Aorta (tissue), 5 donors: ENCODE data around the gene NLGN2. TPM values are rescaled to one million over a fixed set of nuclear protein-coding genes. Genes with fewer than 3 reads are reported as not detected.

Experiments used
- ATAC-seq: fragments of 200-7000 bp; cut with Tn5 transposase; one replicate; pipeline ENCODE4 v1.9.1; 2022; ENCODE audit warnings: moderate library complexity; ENCODE audit not compliant: low FRiP score
- DNase-seq, 2 donors: peaks; one replicate each; pipeline ENCODE4 v3.0.0-alpha.2; 2020
- H3K27ac ChIP-seq, 2 donors: one replicate each; pipeline ENCODE4 v1.5.1; 2013; ENCODE audit warnings: low read length in 2 of 2, mild to moderate bottlenecking in 2 of 2, moderate library complexity in 2 of 2, control low read depth in 1 of 2, inconsistent platforms in 1 of 2, low read depth in 1 of 2
- H3K27me3 ChIP-seq, 2 donors: one replicate each; pipeline ENCODE4 v1.6.1; 2013; ENCODE audit warnings: control low read depth in 1 of 2, low read length in 1 of 2, mild to moderate bottlenecking in 1 of 2, moderate library complexity in 1 of 2; ENCODE audit not compliant: insufficient read depth in 2 of 2, control insufficient read depth in 1 of 2
- H3K36me3 ChIP-seq, 2 donors: one replicate each; pipeline ENCODE4 v1.6.1; 2013; ENCODE audit warnings: control low read depth in 1 of 2, low read length in 1 of 2, mild to moderate bottlenecking in 1 of 2; ENCODE audit not compliant: insufficient read depth in 2 of 2, control insufficient read depth in 1 of 2
- H3K4me1 ChIP-seq, 2 donors: one replicate each; pipeline ENCODE4 v1.6.1; 2013; ENCODE audit warnings: low read length in 2 of 2, control low read depth in 1 of 2, mild to moderate bottlenecking in 1 of 2, moderate library complexity in 1 of 2; ENCODE audit not compliant: insufficient read depth in 2 of 2, control insufficient read depth in 1 of 2
- H3K4me3 ChIP-seq, 2 donors: one replicate each; pipeline ENCODE4 v1.5.1; 2013; ENCODE audit warnings: low read length in 2 of 2, control low read depth in 1 of 2, mild to moderate bottlenecking in 1 of 2
- H3K9me3 ChIP-seq: one replicate; pipeline ENCODE4 v1.6.1; 2013; ENCODE audit warnings: mild to moderate bottlenecking, low read length; ENCODE audit not compliant: control insufficient read depth
- WGBS, 2 donors: extraction: QIAGEN DNeasy Blood & Tissue Kit; methylation state at CpG; one replicate each; pipeline ENCODE4 v1.1.7; 2013; 5-methylcytosine and 5-hydroxymethylcytosine counted together
- intact Hi-C, 2 donors: fragments of 100-400 bp; cut with DNase I; formaldehyde crosslinking; loops; one replicate each; pipeline versions ENCODE4 v1.14.2 to v1.15.0; 2022
- polyA plus RNA-seq, 2 donors: library from polyadenylated mRNA; stranded (reverse); fragments of 200-250 nt; gene quantifications; one replicate each; pipeline ENCODE4 v1.2.3, GENCODE V29; 2013
- total RNA-seq, 2 donors: library from RNA; stranded (reverse); fragmentation: NEBNext Ultra II Directional; extraction: Animal tissue kit (Norgen Biotek cat#: 25700); gene quantifications; one replicate each; pipeline ENCODE4 v1.2.1, GENCODE V29; 2021
- donor health status: healthy with polysubstance abuse.
- donor health status: Bipolar disorder and iron deficiency.
- donor health status: DM: no; HTN: no; CAD: no.
- donor health status: DM: no; HTN: no; CAD: no.
- donor health status: DM: yes; HTN: yes; CAD: no.

The NLGN2 gene
- total and polyA plus RNA-seq, 4 donors: 2.4 to 49.9 (median 30.9) TPM

DNA sequence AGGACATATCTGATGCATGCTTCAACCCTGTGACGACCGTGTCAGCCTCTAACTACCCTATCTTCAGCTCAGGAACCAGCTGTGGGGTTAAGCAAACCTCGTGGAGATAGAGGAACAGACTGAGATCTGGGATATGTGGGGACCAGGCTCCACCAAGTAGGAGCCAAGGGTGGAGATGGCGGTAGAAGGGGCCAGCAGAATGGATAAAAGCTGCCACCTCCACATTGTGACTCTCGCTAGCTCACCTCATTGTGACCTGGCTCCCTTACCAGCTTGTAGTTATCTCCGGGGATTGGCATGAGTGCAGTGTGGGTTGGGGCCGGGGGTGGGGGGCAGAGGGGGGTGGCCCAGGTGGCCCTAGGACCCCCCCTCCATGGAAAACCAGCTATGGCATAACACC, 17.7 kb downstream of the NLGN2 start, which contains the start of gene SPEM2:
Gene SPEM2, plus strand, starts transcription at position 301 of the 400 bp plus-strand sequence. Its CDS starts 73 bp downstream, at position 374.
- ATAC-seq: no peak
- 80 to 84% methylated on average over 7 of the region's 7 CpGs for WGBS, 2 donors
- no peak within 1 kb of the TSS for H3K4me3 ChIP-seq

GRCh38 chr17:7425756-7426155, 18.1 kb downstream of the NLGN2 start:
- intact Hi-C loops: no loop called here
- Histone ChIP-seq H3K4me3 (no peak overlapping the region), H3K27ac (no peak overlapping the region), H3K4me1 (no peaks in the 10 kb centered on the region), H3K9me3 (no peaks in the 10 kb centered on the region), H3K36me3 (no peaks in the 10 kb centered on the region), H3K27me3 (no peaks in the 10 kb centered on the region)
- DNase-seq (no peak), ATAC-seq (no peak)
- 82 to 92% methylated on average over 8 of the region's 8 CpGs for WGBS, 2 donors

More for the DNA sequence above, 17.7 kb downstream of the NLGN2 start, which contains the start of gene SPEM2:
- Histone ChIP-seq H3K27ac (no peak within 1 kb of the TSS), H3K9me3 (no peaks in the 10 kb centered on the region), H3K4me1 (no peaks in the 10 kb centered on the region), H3K27me3 (no peaks in the 10 kb centered on the region), H3K36me3 (no peaks in the 10 kb centered on the region)
- no peak for DNase-seq
- intact Hi-C loops: no loop called here

DNA sequence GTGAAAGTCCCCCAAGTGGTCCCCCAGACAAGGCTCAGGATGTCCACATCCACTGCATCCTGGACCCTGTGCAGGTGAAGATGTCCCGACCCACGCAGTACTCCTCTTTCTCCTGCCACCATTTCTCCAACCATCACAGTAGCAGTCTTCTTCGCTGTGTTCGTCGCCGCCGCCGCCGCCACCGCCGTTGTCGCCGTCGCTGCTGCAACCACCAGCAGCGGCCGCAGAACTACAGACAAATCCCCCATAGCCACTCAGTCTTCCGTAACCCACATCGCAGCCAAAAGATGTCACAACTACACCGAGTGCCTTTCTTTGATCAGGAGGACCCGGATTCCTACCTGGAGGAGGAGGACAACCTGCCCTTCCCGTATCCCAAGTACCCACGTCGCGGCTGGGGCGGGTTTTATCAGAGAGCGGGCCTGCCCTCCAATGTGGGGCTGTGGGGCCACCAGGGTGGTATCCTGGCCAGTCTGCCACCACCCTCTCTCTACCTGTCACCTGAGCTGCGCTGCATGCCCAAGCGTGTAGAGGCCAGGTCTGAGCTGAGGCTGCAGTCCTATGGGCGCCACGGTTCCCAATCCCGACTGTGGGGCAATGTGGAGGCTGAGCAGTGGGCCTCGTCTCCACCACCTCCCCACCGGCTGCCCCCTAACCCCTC, 18.7 kb downstream of the NLGN2 start:
- DNase-seq: peak in 1 of 2 donors; percentile 42
- Histone ChIP-seq H3K4me1 (no peaks in the 10 kb centered on the region), H3K36me3 (no peaks in the 10 kb centered on the region), H3K27ac (no peak overlapping the region), H3K27me3 (no peaks in the 10 kb centered on the region), H3K9me3 (no peaks in the 10 kb centered on the region), H3K4me3 (no peak overlapping the region)
- WGBS, 2 donors: 94 to 95% methylated on average over 33 of the region's 33 CpGs
- no peak for ATAC-seq
- intact Hi-C loops: no loop called here

- H3K27ac ChIP-seq: no peak overlapping the region
- DNase-seq (no peak), ATAC-seq (no peak)
- H3K36me3 ChIP-seq: no peaks in the 10 kb centered on the region
- H3K4me3 ChIP-seq: no peak overlapping the region
- no peaks in the 10 kb centered on the region for H3K27me3 ChIP-seq
- H3K4me1 ChIP-seq: no peaks in the 10 kb centered on the region
- no peaks in the 10 kb centered on the region for H3K9me3 ChIP-seq
- intact Hi-C loops: no loop called here
- 94% methylated on average over 29 of the region's 29 CpGs for WGBS, 2 donors
These were observed 19.3 kb downstream of the NLGN2 start for GRCh38 chr17:7426896-7427489.

DNA sequence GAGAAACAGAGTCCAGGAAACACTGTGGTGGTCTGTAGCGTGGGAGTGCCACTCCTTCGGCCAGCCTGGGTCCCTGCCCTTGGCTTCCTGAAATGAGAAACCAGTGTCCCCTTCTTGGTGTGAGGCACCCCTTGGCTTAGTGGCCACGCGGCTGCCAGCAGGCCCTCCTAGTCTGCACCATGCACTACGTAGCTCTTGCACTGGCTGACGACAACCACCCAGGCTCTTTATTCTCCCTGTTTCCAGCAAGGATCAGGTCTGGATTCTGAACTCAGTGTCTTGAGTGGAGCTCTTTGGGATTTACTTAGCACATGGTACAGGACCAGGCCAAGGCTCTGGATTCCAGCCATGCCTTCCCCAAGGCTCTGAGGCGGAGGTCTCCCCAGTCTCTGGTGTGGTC, 19.9 kb downstream of the NLGN2 start:
- DNase-seq: no peak

DNA sequence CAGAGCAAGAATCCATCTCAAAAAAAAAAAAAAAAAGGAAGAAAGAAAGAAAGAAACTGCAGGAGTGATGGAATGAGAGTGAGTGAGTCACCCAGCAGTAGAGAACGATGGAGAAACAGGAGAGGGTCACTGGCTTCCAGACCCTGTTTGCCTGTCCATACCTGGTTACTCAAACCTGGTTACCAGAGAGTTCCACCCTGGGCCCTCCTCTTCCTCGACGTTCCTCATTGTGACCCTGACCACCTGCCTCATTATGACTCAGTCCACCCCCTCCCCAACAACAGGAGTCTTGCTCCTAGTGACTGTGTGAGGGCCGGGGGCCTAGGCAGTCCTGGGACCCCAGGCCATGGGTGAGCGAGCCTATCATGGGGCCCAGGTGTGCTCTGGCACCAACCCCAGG, 20.9 kb downstream of the NLGN2 start, which contains the start of gene SPEM3:
Gene SPEM3, plus strand, starts transcription at position 301 of the 400 bp plus-strand sequence. Its CDS starts 46 bp downstream, at position 347.
- 67 to 72% methylated on average over 5 of the region's 5 CpGs for WGBS, 2 donors
- intact Hi-C loops: no loop called here
- H3K27me3 ChIP-seq: no peaks in the 10 kb centered on the region
- no peaks in the 10 kb centered on the region for H3K36me3 ChIP-seq
- H3K27ac ChIP-seq: no peak within 1 kb of the TSS
- H3K4me3 ChIP-seq: no peak within 1 kb of the TSS
- no peaks in the 10 kb centered on the region for H3K9me3 ChIP-seq
- DNase-seq (no peak), ATAC-seq (no peak)
- H3K4me1 ChIP-seq: no peaks in the 10 kb centered on the region

More for the DNA sequence above, 19.9 kb downstream of the NLGN2 start:
- no peak overlapping the region for H3K27ac ChIP-seq
- no peaks in the 10 kb centered on the region for H3K9me3 ChIP-seq
- no peak for ATAC-seq
- no peaks in the 10 kb centered on the region for H3K27me3 ChIP-seq
- no peak overlapping the region for H3K4me3 ChIP-seq
- 89 to 93% methylated on average over 7 of the region's 7 CpGs for WGBS, 2 donors
- H3K4me1 ChIP-seq: no peaks in the 10 kb centered on the region
- intact Hi-C loops: no loop called here
- no peaks in the 10 kb centered on the region for H3K36me3 ChIP-seq

GRCh38 chr17:7429722-7430121, 22.1 kb downstream of the NLGN2 start:
- peak; percentile 5 for ATAC-seq
- 88 to 93% methylated on average over 10 of the region's 10 CpGs for WGBS, 2 donors
- Histone ChIP-seq H3K4me3 (no peak overlapping the region), H3K36me3 (no peaks in the 10 kb centered on the region), H3K4me1 (no peaks in the 10 kb centered on the region), H3K9me3 (no peaks in the 10 kb centered on the region), H3K27ac (no peak overlapping the region), H3K27me3 (no peaks in the 10 kb centered on the region)
- intact Hi-C loops: loop anchor here in 1 of 2 donors (10.0 kb wide), 1 partner anchor 75 kb away; the partner anchor contains the start of genes KCTD11 and TMEM95
- DNase-seq: no peak

GRCh38 chr17:7431231-7431630, 23.6 kb downstream of the NLGN2 start:
- no peak overlapping the region for H3K27ac ChIP-seq
- 84 to 91% methylated on average over 1 of the region's 1 CpG for WGBS, 2 donors
- no peak for ATAC-seq
- no peak overlapping the region for H3K4me3 ChIP-seq
- no peak for DNase-seq
- intact Hi-C loops: loop anchor here in 1 of 2 donors (10.0 kb wide), 1 partner anchor 76 kb away; the partner anchor contains the start of genes KCTD11 and TMEM95
- no peaks in the 10 kb centered on the region for H3K36me3 ChIP-seq
- no peaks in the 10 kb centered on the region for H3K27me3 ChIP-seq
- H3K9me3 ChIP-seq: no peaks in the 10 kb centered on the region
- H3K4me1 ChIP-seq: no peaks in the 10 kb centered on the region
